ENCODE data around the gene WDR17.
A peak's percentile ranks its signal among the peaks of the same experiment; 100 is the strongest.

The WDR17 gene

DNA sequence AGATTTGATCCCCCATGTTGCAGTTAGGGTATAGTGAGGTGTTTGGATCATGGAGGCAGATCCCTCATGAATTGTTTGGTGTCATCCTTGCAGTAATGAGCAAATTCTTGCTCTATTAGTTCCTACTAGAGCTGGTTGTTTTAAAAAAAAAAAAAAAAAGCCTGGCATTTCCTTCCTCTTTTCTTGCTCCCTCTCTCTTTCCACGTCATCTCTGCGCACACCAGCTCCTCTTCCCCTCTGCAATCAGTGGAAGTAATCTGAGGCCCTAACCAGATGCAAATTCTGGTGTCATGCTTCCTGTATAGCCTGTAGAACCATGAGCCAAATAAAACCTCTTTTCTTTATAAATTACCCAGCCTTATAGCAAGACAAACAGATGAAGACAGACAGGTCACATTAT lies 24.5 kb downstream of the WDR17 start:
- DNase-seq = no peak

- DNase-seq = no peak
Measured at GRCh38 chr4:176099314-176099713, 33.7 kb downstream of the WDR17 start.

GRCh38 chr4:176102414-176103063 lies 36.9 kb downstream of the WDR17 start:
- DNase-seq = no peak

DNA sequence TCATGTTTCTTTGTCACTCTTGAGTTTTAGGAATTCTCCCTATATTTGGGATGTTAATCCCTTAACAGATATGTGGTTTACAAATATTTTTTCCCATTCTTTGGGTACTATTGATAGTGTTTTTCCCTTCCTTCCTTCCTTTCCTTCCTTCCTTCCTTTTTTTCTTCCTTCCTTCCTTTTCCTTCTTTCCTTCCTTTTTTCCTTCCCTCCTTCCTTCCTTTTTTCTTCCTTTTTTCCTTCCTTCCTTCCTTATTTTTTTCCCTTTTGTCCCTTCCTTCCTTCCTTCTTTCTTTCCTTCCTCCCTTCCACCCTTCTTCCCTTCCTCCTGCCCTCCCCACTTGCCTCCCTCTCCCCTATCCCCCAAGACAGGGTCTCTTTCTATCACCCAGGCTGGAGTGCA lies 42.1 kb downstream of the WDR17 start:
- DNase-seq = no peak

DNA sequence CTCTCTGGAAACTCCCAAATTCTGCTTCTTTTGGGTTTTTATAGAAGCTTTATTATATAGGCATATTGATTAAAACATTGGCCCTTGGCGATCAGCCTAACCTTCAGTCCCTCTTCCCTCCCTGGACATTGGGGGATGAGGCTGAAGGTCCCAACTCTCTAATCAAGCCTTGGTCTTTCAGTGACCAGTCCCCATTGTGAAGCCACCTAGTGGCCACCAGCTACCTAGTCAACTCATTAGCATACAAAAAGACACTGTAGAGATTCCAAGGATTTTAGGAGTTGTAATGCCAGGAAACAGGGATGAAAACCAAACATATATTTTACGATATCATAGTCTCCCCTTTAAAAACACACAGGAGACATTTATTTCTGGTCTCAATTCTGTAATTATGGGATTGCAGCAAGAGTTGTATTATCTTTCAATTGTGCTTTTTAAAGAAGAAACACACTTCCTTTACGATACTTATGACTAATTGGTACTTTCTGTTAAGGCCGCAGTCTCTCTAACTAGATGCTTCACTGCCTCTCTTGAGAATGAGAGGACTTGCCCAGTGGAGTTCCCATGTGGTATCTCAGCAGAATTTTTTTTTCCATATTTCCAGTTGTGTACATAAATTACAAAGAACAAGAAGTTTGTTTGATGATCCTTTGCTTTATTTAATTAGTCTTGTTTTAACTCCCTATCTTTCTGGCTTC lies 58.2 kb downstream of the WDR17 start:
- peak in 6 of 58 donors; percentile 0 to 15 (median 3) for DNase-seq

DNA sequence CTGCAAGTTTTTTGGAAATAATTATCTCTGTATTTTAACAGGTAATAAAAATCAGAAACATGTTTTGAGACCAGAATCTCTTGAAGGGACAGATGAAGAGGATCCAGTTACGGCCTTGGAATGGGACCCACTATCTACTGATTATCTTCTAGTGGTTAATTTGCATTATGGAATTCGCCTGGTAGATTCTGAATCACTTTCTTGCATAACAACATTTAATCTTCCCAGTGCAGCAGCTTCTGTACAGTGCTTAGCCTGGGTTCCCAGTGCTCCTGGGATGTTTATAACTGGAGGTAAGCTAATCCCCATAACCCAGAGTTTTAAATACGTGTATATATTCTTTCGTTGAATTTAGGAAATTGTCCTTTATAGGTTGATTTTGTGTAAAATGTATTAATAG lies 59.4 kb downstream of the WDR17 start:
- no peak for DNase-seq

DNA sequence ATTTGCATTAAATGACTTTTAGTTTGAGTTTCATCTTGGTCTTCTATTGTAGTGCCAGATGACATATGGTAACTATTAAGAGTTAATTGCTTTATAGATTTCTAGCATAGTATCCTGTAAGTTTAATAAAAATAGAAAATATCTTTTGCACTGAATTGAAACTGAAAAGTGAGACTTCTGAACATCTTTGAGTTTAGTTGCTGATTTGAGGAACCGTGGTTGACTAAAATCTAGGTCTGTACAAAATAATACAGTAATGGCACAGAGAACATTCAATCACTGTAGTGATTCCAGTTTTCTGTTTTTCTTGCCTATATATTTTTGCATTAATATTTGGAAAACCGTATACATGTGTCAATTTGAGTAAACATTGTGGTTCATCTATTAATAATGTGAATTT lies 69.0 kb downstream of the WDR17 start:
- no peak for DNase-seq

GRCh38 chr4:176137631-176138030 lies 72.0 kb downstream of the WDR17 start:
- no peak for DNase-seq

- no peak for DNase-seq
Measured at GRCh38 chr4:176139518-176139917, 73.9 kb downstream of the WDR17 start.

- no peak for DNase-seq
Measured at GRCh38 chr4:176142253-176142652, 76.6 kb downstream of the WDR17 start.

DNA sequence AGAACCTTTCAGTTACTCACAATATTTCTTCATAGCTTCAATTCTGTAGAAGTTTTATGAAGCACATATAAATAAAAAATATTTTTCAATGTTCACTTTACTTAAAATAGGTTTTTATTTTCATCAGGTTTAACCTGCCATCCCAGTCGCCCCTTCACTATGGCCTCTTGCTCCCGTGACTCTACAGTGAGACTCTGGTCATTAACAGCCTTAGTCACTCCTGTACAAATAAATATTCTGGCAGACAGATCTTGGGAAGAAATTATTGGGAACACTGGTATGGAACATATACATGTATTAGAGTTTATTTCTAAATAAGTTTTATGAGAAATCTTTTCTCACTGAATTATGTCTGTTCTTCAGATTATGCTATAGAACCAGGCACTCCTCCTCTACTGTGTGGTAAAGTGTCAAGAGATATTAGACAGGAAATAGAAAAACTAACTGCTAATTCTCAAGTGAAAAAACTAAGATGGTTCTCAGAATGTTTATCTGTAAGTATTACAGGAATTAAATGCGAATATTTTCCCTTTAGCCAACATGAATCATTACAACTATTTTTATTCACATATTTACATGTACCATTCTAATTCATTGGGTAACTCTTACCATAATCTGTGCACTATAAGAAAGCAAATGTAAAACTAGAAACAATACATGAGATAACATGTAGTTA lies 84.2 kb downstream of the WDR17 start:
- DNase-seq = no peak

DNA sequence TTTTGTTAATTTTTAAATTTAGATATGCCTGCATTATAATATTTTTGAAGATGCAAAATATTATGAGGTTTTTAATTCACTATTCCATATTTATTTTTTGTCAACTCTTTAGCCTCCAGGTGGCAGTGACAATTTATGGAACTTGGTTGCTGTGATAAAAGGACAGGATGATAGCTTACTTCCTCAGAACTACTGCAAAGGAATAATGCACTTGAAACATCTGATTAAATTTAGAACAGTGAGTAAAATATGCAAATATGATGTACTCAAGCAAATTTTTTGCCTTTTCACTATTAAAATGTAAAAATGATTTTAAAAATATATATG lies 84.7 kb downstream of the WDR17 start:
- DNase-seq = no peak

DNA sequence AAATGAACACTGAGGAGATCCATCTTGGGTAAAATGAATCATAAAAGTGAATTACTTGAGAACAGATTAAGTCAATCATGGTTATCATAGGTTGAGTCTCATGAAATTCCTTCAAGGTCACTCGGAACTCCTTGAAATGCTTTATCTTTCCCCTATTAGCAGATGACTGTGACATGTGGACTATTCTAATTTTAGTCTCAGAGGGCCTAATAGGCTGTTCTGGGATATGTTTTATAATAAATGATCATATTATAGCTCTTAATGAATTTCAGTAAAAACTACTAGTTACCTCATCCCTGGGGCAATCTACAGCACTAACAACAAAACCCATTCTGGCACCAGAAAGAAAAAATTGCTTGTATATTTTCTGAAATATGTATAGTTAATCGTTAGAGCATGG lies 85.1 kb downstream of the WDR17 start:
- no peak for DNase-seq

- DNase-seq = no peak
Measured at GRCh38 chr4:176153124-176153523, 87.5 kb downstream of the WDR17 start.

DNA sequence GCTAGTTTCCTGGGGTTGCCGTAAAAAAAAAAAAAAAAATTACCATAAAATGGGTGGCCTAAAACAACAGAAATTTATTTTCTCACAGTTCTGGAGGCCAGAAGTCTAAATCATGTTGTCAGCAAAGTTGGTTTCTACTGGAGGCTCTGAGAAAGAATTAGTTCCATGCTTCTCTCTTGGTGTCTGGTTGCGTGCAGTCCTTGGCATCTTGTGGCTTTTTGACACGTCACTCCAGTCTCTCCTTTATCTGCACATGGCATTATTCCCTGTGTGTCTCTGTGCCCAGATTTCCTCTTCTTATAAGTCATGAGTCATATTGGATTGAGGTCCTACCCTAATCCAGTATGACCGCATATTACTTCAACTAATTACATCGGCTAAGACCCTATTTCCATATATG lies 91.0 kb downstream of the WDR17 start:
- no peak for DNase-seq

DNA sequence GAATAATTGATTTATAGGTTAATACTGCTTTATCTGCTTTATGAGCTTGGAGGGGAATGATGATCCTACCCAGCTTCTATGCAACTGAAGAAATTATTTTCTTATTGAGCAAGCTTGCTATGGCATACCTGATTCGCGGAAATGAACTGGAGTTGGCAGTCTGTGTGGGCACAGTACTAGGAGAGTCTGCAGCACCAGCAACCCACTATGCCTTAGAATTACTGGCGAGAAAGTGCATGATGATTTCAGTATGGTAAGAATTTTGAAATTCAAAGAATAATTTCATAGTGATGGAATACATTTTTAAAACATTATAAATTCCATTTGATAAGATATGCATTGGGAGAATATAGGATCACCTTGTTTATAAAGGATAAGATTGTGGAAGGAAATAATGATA lies 97.4 kb downstream of the WDR17 start:
- no peak for DNase-seq

GRCh38 chr4:176185051-176185450 lies 119.4 kb downstream of the WDR17 start:
- DNase-seq = no peak

- no peak for DNase-seq
Measured at GRCh38 chr4:176186067-176186466, 120.4 kb downstream of the WDR17 start.

GRCh38 chr4:176186671-176187395 lies 121.2 kb downstream of the WDR17 start:
- DNase-seq = no peak

GRCh38 chr4:176187624-176188023 lies 122.0 kb downstream of the WDR17 start:
- no peak for DNase-seq

DNA sequence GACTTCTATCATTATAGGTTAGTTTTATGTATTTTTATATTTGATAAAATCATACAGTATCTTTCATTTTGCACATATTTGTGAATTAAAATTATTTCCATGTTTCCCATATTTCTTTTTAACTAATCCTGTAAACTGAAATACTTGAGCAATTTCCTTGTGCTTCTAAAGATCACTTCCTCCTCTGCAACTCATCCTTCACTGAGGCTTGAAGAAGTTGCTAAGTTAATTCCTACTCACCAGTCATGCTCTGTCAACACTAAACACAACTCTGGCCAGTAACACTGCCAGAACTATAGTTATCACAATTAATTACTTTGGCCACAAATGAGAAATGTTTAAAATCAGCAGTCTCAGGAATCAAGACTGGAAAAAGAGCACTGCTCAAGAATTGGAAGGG lies 123.0 kb downstream of the WDR17 start:
- no peak for DNase-seq

Measured in anterior cingulate cortex (tissue), 58 donors.